Retinal pigment epithelial cell (primary cell): Measurements from ENCODE around the gene LCN15.
A peak's percentile ranks its signal among the peaks of the same experiment; 100 is the strongest.

Experiments used
- DNase-seq: peaks from one replicate; pipeline ENCODE4 v3.0.0-alpha.2; 2010; ENCODE audit warnings: low read depth
- H3K4me3 ChIP-seq: 2 replicates; pipeline ENCODE4 v1.5.1; 2011; ENCODE audit warnings: mild to moderate bottlenecking, low read length, control low read depth, moderate library complexity
- TF ChIP-seq, protein P1 (sequence below): conservative IDR thresholded peaks from 2 replicates; pipeline ENCODE4 v1.5.1; 2011; ENCODE audit warnings: low read depth, low read length, control low read depth, inconsistent platforms

LCN15 gene

GRCh38 chr9:136745389-136746154 lies 18.7 kb downstream of the LCN15 start:
- TF ChIP-seq, protein P1, sequence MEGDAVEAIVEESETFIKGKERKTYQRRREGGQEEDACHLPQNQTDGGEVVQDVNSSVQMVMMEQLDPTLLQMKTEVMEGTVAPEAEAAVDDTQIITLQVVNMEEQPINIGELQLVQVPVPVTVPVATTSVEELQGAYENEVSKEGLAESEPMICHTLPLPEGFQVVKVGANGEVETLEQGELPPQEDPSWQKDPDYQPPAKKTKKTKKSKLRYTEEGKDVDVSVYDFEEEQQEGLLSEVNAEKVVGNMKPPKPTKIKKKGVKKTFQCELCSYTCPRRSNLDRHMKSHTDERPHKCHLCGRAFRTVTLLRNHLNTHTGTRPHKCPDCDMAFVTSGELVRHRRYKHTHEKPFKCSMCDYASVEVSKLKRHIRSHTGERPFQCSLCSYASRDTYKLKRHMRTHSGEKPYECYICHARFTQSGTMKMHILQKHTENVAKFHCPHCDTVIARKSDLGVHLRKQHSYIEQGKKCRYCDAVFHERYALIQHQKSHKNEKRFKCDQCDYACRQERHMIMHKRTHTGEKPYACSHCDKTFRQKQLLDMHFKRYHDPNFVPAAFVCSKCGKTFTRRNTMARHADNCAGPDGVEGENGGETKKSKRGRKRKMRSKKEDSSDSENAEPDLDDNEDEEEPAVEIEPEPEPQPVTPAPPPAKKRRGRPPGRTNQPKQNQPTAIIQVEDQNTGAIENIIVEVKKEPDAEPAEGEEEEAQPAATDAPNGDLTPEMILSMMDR, result no peak
- H3K4me3 ChIP-seq, result no peak overlapping the region
- no peak for DNase-seq

DNA sequence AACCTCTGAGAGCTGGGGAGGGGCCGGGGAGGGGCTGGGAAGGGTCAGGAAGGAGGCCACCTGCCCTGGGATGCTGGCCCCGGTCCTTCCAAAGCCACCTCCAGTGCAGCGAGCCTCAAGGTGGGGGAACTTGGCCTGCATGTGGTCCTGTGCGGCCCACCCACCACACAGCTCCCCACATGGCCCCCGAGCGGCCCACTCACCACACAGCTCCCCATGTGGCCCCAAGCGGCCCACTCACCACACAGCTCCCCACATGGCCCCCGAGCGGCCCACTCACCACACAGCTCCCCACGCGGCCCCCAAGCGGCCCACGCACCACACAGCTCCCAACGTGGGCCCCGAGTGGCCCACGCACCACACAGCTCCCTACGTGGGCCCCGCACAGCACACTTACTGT lies 19.5 kb downstream of the LCN15 start:
- TF ChIP-seq, protein P1, result no peak
- no peak overlapping the region for H3K4me3 ChIP-seq
- DNase-seq, result no peak

DNA sequence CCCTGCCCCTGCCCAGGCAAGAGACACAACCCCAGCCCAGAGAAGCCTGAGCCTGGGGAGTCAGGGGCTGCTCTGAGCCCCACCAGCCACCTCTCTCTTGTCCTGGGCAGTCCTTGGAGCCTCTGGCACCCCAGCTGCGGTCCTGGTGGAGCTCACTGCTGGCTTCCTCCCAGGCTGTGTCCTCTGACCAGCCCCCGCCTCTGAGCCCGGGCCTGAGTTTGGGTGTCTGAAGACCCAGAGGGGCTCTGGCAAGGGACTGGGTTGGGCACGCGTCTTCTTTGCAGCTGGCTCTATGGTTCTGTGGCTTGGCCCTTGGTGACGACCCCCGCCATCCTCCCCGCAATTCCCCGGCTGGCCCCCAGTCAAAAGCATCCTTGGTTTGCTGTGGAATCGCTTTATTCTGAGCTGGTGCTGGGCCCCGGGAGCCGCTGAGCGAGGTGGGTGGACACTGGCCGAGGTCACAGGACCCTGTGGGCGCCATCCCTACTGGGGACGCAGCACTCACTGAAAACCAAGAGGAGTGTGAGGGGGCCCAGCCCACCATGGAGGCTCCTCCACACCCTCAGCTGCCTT lies 20.6 kb downstream of the LCN15 start:
- H3K4me3 ChIP-seq, result no peak overlapping the region
- TF ChIP-seq, protein P1, result no peak
- no peak for DNase-seq

- DNase-seq, result no peak
- no peak within 1 kb of the TSS for H3K4me3 ChIP-seq
- TF ChIP-seq, protein P1, result peak; percentile 74
Measured at GRCh38 chr9:136742591-136743391, 21.5 kb downstream of the LCN15 start, which contains the start of gene LCN10. TSS of gene LCN10 (minus strand) at chr9:136742940. CDS start at chr9:136742903, 37 bp downstream.

DNA sequence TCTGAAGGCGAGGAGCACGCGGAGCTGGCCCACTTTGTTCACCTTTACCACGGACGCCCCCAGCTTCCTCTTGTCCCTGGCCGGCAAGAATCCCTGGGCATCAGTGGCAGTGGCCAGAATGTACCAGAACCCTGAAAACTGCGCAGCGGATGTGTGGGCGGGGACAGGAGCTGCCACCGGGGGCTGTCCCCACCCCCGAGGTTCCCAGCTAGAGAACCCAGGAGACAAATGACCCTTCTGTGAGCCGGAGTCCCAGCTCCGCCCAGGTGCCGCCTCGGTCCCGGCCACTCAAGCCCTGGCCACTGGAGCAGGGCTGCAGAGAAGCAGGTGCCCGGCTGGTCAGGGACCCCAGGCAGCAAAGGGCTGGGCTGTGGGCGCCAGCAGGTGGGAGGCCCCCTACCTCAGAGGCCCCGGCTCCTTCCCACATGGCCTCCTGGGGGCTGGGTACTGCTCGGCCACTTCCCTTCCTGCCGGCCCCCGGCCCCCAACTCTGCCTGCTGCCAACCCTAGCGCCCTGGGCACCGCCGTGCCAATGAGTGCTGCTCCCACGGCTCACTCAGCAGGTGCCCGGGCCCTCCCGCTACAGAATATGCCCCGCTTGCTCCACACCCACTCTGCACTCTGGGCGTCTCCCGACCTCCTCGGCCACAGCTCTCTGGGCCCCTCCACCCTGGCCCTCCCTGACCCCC lies 22.3 kb downstream of the LCN15 start:
- TF ChIP-seq, protein P1, result no peak
- H3K4me3 ChIP-seq, result no peak overlapping the region
- DNase-seq, result no peak

DNA sequence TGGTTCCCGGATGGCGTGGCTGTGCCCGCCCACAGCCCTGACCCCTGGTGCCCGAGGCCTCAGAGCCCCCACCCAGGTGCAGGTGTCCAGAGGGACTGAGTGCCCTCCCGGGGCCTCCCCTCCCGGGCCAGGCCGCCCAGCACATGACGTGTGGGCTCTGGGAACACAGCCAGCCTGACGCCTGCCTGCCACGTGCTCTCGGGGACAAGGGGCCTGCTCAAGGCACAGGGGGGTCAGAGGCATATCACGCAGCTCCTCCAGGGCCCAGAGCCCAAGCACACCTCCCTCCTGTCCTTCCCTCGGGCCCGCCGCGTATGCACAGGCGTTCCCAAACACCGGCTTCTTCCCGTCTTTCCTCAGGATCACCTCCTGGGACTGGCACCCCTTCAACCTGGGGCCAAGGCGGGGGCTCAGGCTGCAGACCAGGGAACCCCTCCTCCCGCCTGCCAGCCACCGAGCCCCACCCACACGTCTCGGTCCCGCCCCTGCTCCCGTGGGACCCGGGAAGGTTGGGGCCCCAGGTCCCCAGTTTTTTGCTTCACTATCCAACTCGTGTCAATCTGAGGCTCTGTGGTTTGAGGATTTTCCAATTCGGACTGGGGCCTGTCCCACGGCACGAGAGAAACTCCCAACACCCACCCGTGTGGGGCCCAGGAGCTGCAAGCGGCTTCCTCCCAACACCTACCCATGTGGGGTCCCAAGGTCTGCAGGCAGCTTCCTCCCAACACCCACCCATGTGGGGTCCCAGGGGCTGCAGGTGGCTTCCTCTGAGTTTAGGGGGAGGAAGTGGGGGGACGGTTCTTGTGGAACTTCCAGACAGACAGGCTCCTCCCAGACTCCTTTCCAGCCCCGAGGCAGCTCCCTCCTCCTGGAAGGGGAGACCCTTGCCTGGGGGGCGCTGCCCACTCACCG lies 23.1 kb downstream of the LCN15 start:
- TF ChIP-seq, protein P1, result no peak
- no peak overlapping the region for H3K4me3 ChIP-seq
- no peak for DNase-seq
